ENCODE data around the gene GRHL3.

The GRHL3 gene

GRCh38 chr1:24374891-24375786 is 56.0 kb downstream of the GRHL3 start:
- Histone ChIP-seq H3K9ac (ENCODE audit: low read length in 5 of 5) (peak overlapping the region in 1 of 5 donors; percentile 6), H3K27me3 (ENCODE audit: control insufficient read depth in 5 of 5, insufficient read depth in 4 of 5, low read length in 5 of 5) (no peaks in the 10 kb centered on the region), H3K27ac (ENCODE audit: low read depth, low read length) (no peak overlapping the region), H3K4me1 (ENCODE audit: control insufficient read depth in 5 of 5, insufficient read depth in 5 of 5, low read length in 5 of 5) (no peaks in the 10 kb centered on the region), H3K36me3 (ENCODE audit: control insufficient read depth in 5 of 5, insufficient read depth in 5 of 5, low read length in 5 of 5) (peaks cover 7 to 45% (median 29%) of the 10 kb centered on the region in 5 donors), H3K9me3 (ENCODE audit: control insufficient read depth in 5 of 5, low read length in 5 of 5) (no peaks in the 10 kb centered on the region), H3K4me3 (ENCODE audit: low read depth in 1 of 5, low read length in 5 of 5) (no peak overlapping the region)

GRCh38 chr1:24379733-24380315 is 60.7 kb downstream of the GRHL3 start:
- Histone ChIP-seq H3K9ac (ENCODE audit: low read length in 5 of 5) (no peak overlapping the region), H3K4me3 (ENCODE audit: low read depth in 1 of 5, low read length in 5 of 5) (no peak overlapping the region), H3K4me1 (ENCODE audit: control insufficient read depth in 5 of 5, insufficient read depth in 5 of 5, low read length in 5 of 5) (peaks cover 0 to 3% (median 0%) of the 10 kb centered on the region in 5 donors), H3K27me3 (ENCODE audit: control insufficient read depth in 5 of 5, insufficient read depth in 4 of 5, low read length in 5 of 5) (no peaks in the 10 kb centered on the region), H3K36me3 (ENCODE audit: control insufficient read depth in 5 of 5, insufficient read depth in 5 of 5, low read length in 5 of 5) (peaks cover 7 to 47% (median 37%) of the 10 kb centered on the region in 5 donors), H3K27ac (ENCODE audit: low read depth, low read length) (no peak overlapping the region), H3K9me3 (ENCODE audit: control insufficient read depth in 5 of 5, low read length in 5 of 5) (no peaks in the 10 kb centered on the region)

DNA sequence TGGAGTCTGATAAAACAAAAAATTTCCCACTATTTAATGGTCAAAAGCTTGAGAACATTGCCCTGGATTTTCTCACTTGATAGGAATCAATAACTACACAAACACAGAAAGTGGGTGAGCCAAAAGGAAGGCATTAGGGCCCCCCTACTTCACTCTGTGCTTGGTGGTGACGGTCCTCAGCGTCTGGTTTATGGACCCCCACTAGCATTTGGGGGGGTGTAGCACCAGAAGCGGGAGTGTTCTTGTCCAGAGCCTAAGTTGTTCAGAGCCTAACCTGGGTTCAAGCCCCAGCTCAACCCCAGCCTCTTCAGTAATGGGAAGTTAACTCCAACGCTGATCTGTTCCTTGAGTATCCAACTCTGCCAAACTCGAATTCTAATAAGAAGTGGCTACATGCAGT is 61.4 kb downstream of the GRHL3 start:
- no peak overlapping the region for H3K9ac ChIP-seq (ENCODE audit: low read length in 5 of 5)
- peaks cover 0 to 3% (median 0%) of the 10 kb centered on the region in 5 donors for H3K4me1 ChIP-seq (ENCODE audit: control insufficient read depth in 5 of 5, insufficient read depth in 5 of 5, low read length in 5 of 5)
- H3K27ac ChIP-seq (ENCODE audit: low read depth, low read length) = no peak overlapping the region
- H3K9me3 ChIP-seq (ENCODE audit: control insufficient read depth in 5 of 5, low read length in 5 of 5) = no peaks in the 10 kb centered on the region
- H3K4me3 ChIP-seq (ENCODE audit: low read depth in 1 of 5, low read length in 5 of 5) = no peak overlapping the region
- H3K36me3 ChIP-seq (ENCODE audit: control insufficient read depth in 5 of 5, insufficient read depth in 5 of 5, low read length in 5 of 5) = peaks cover 7 to 47% (median 36%) of the 10 kb centered on the region in 5 donors
- no peaks in the 10 kb centered on the region for H3K27me3 ChIP-seq (ENCODE audit: control insufficient read depth in 5 of 5, insufficient read depth in 4 of 5, low read length in 5 of 5)

- Histone ChIP-seq H3K9ac (ENCODE audit: low read length in 5 of 5) (no peak overlapping the region), H3K27ac (ENCODE audit: low read depth, low read length) (no peak overlapping the region), H3K4me1 (ENCODE audit: control insufficient read depth in 5 of 5, insufficient read depth in 5 of 5, low read length in 5 of 5) (peaks cover 0 to 3% (median 0%) of the 10 kb centered on the region in 5 donors), H3K36me3 (ENCODE audit: control insufficient read depth in 5 of 5, insufficient read depth in 5 of 5, low read length in 5 of 5) (peaks cover 7 to 45% (median 31%) of the 10 kb centered on the region in 5 donors), H3K27me3 (ENCODE audit: control insufficient read depth in 5 of 5, insufficient read depth in 4 of 5, low read length in 5 of 5) (no peaks in the 10 kb centered on the region), H3K9me3 (ENCODE audit: control insufficient read depth in 5 of 5, low read length in 5 of 5) (no peaks in the 10 kb centered on the region), H3K4me3 (ENCODE audit: low read depth in 1 of 5, low read length in 5 of 5) (no peak overlapping the region)
These were observed 62.1 kb downstream of the GRHL3 start for GRCh38 chr1:24381256-24381655.

DNA sequence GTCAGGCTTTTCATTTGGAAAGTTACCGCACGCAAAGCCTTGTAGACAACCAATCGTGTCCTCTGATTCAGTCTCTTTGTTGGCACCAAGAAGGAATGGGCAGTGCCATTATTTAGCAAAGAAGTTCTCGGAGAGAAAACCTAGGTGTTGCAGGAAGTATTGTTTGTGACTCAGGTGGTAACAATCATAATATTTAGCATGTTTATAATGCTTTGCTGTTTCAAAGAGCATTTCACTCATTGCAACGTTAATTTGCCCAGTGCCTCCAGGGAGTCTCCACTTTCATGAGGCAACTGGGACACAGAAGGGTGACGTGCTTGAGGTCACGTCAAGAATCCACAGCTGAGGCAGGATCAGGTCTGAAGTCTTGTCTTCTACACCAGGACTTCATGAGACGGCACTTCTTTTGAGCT is 63.0 kb downstream of the GRHL3 start:
- peaks cover 0 to 3% (median 0%) of the 10 kb centered on the region in 5 donors for H3K4me1 ChIP-seq (ENCODE audit: control insufficient read depth in 5 of 5, insufficient read depth in 5 of 5, low read length in 5 of 5)
- peaks cover 0 to 3% (median 0%) of the 10 kb centered on the region in 5 donors for H3K27me3 ChIP-seq (ENCODE audit: control insufficient read depth in 5 of 5, insufficient read depth in 4 of 5, low read length in 5 of 5)
- H3K4me3 ChIP-seq (ENCODE audit: low read depth in 1 of 5, low read length in 5 of 5) = no peak overlapping the region
- no peaks in the 10 kb centered on the region for H3K9me3 ChIP-seq (ENCODE audit: control insufficient read depth in 5 of 5, low read length in 5 of 5)
- H3K9ac ChIP-seq (ENCODE audit: low read length in 5 of 5) = no peak overlapping the region
- peaks cover 7 to 44% (median 33%) of the 10 kb centered on the region in 5 donors for H3K36me3 ChIP-seq (ENCODE audit: control insufficient read depth in 5 of 5, insufficient read depth in 5 of 5, low read length in 5 of 5)
- no peak overlapping the region for H3K27ac ChIP-seq (ENCODE audit: low read depth, low read length)

DNA sequence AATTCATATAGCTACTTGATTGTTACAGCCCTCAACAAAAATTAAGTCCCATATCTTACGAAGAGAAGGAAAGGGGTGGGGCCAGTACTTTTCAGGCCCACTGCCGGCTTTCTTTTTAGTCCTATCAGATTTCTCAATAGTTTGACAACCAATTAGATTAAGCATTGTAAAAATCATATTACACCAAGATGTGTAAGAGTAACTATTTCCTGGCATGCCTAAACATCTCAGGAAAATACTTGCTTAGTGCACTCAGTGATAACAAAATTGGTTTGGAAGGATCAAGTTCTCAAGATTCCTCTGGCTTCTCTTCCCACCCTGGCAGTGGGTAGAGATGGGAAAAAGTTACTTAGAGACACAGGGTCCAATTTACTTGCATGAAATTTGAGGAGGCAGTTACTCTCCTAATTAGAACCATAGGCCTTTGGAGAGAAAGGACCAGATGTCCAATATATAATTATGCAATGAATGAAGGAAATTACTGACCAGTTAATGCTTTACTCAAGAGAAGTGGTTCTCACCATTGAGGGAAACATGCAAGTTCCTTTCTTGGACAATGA is 64.3 kb downstream of the GRHL3 start:
- peaks cover 0 to 3% (median 0%) of the 10 kb centered on the region in 5 donors for H3K4me1 ChIP-seq (ENCODE audit: control insufficient read depth in 5 of 5, insufficient read depth in 5 of 5, low read length in 5 of 5)
- no peak overlapping the region for H3K9ac ChIP-seq (ENCODE audit: low read length in 5 of 5)
- H3K27me3 ChIP-seq (ENCODE audit: control insufficient read depth in 5 of 5, insufficient read depth in 4 of 5, low read length in 5 of 5) = peaks cover 0 to 3% (median 0%) of the 10 kb centered on the region in 5 donors
- no peaks in the 10 kb centered on the region for H3K9me3 ChIP-seq (ENCODE audit: control insufficient read depth in 5 of 5, low read length in 5 of 5)
- peaks cover 7 to 40% (median 28%) of the 10 kb centered on the region in 5 donors for H3K36me3 ChIP-seq (ENCODE audit: control insufficient read depth in 5 of 5, insufficient read depth in 5 of 5, low read length in 5 of 5)
- no peak overlapping the region for H3K27ac ChIP-seq (ENCODE audit: low read depth, low read length)
- H3K4me3 ChIP-seq (ENCODE audit: low read depth in 1 of 5, low read length in 5 of 5) = no peak overlapping the region

DNA sequence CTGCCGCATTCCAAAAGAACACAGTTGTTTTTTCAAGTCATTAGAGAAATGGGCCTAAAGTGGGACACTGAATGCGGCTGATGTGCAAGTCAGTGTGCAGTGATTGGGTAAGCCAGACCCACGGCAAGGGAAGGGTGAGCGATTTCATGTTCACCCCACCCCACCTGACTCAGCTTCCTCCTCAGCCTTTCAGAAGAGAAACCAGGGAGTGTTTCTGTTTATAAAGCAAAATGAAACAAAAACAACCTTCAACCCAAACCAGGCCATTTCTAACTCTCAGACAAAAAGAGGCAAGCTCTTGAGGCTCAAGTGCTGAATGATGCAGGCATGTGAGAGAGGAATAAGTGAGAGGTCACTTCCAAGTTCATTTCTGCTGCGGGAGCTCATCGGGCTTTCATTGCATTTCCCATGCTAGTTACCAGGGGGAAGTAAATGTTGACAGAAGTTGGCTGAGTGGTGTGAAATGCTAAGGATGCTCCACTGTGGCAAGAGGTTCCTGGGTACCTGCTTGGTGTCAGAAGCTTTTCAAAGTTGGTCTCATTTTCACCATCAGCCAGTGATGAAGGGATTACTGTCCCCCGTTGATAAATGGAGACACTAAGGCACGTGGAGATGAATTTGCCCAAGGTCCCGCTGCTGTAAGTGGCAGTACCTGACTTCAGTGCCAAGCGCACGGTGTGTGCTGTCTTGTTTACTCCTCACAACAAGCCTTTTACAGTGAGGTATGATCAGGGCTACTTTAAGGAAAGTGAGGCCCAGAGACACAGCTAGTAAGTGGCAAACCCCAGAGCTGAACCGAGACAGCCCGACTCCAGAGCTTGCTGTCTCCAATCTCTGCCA is 65.3 kb downstream of the GRHL3 start:
- Histone ChIP-seq H3K36me3 (ENCODE audit: control insufficient read depth in 5 of 5, insufficient read depth in 5 of 5, low read length in 5 of 5) (peaks cover 3 to 32% (median 23%) of the 10 kb centered on the region in 5 donors), H3K4me3 (ENCODE audit: low read depth in 1 of 5, low read length in 5 of 5) (peak overlapping the region in 2 of 5 donors; percentile 1 to 36), H3K27ac (ENCODE audit: low read depth, low read length) (no peak overlapping the region), H3K9ac (ENCODE audit: low read length in 5 of 5) (peak overlapping the region in 1 of 5 donors; percentile 40), H3K27me3 (ENCODE audit: control insufficient read depth in 5 of 5, insufficient read depth in 4 of 5, low read length in 5 of 5) (peaks cover 0 to 3% (median 0%) of the 10 kb centered on the region in 5 donors), H3K9me3 (ENCODE audit: control insufficient read depth in 5 of 5, low read length in 5 of 5) (no peaks in the 10 kb centered on the region), H3K4me1 (ENCODE audit: control insufficient read depth in 5 of 5, insufficient read depth in 5 of 5, low read length in 5 of 5) (peaks cover 0 to 3% (median 0%) of the 10 kb centered on the region in 5 donors)

- peaks cover 0 to 3% (median 0%) of the 10 kb centered on the region in 5 donors for H3K27me3 ChIP-seq (ENCODE audit: control insufficient read depth in 5 of 5, insufficient read depth in 4 of 5, low read length in 5 of 5)
- peaks cover 0 to 27% (median 20%) of the 10 kb centered on the region in 5 donors for H3K36me3 ChIP-seq (ENCODE audit: control insufficient read depth in 5 of 5, insufficient read depth in 5 of 5, low read length in 5 of 5)
- no peak overlapping the region for H3K9ac ChIP-seq (ENCODE audit: low read length in 5 of 5)
- H3K27ac ChIP-seq (ENCODE audit: low read depth, low read length) = no peak overlapping the region
- H3K9me3 ChIP-seq (ENCODE audit: control insufficient read depth in 5 of 5, low read length in 5 of 5) = no peaks in the 10 kb centered on the region
- H3K4me3 ChIP-seq (ENCODE audit: low read depth in 1 of 5, low read length in 5 of 5) = no peak overlapping the region
- peaks cover 0 to 3% (median 0%) of the 10 kb centered on the region in 5 donors for H3K4me1 ChIP-seq (ENCODE audit: control insufficient read depth in 5 of 5, insufficient read depth in 5 of 5, low read length in 5 of 5)
These were observed 66.2 kb downstream of the GRHL3 start for GRCh38 chr1:24385160-24385940.

DNA sequence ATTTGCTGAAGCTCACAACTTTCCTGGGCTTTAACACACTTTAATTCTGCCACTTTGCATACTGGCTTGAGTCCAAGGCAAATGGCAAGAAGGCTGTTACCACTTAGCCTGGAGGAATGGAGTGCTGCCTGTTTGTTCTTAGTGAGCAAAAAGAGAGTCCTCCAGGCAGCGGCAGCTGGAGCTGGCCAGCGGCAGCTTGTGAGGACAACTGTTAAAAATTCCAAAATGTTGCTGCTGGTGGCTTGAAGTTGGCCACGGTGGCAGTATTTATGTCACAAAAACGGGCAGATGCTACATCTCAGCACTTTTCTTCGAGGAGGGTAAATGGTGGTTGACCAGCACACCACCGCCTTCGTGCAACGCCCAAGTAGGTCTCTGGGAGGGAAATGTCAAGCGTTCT is 67.1 kb downstream of the GRHL3 start:
- Histone ChIP-seq H3K4me1 (ENCODE audit: control insufficient read depth in 5 of 5, insufficient read depth in 5 of 5, low read length in 5 of 5) (peaks cover 0 to 6% (median 1%) of the 10 kb centered on the region in 5 donors), H3K27ac (ENCODE audit: low read depth, low read length) (no peak overlapping the region)

More for the DNA sequence above, 67.1 kb downstream of the GRHL3 start:
- Histone ChIP-seq H3K36me3 (ENCODE audit: control insufficient read depth in 5 of 5, insufficient read depth in 5 of 5, low read length in 5 of 5) (peaks cover 0 to 26% (median 20%) of the 10 kb centered on the region in 5 donors), H3K9me3 (ENCODE audit: control insufficient read depth in 5 of 5, low read length in 5 of 5) (no peaks in the 10 kb centered on the region), H3K4me3 (ENCODE audit: low read depth in 1 of 5, low read length in 5 of 5) (no peak overlapping the region), H3K27me3 (ENCODE audit: control insufficient read depth in 5 of 5, insufficient read depth in 4 of 5, low read length in 5 of 5) (peaks cover 0 to 3% (median 0%) of the 10 kb centered on the region in 5 donors), H3K9ac (ENCODE audit: low read length in 5 of 5) (no peak overlapping the region)
